ENCODE measurements around the gene DCAF12. TPM values are rescaled to one million over a fixed set of nuclear protein-coding genes. Genes with fewer than 3 reads are reported as not detected.
"Not testable (repeated sequence)": the region's sequence is repeated elsewhere in the genome, so short reads cannot be mapped to it uniquely, and the experiment has no call there.

Gene DCAF12
- total RNA-seq, 1 donor from 2014 or later, result 16.4 TPM

DNA sequence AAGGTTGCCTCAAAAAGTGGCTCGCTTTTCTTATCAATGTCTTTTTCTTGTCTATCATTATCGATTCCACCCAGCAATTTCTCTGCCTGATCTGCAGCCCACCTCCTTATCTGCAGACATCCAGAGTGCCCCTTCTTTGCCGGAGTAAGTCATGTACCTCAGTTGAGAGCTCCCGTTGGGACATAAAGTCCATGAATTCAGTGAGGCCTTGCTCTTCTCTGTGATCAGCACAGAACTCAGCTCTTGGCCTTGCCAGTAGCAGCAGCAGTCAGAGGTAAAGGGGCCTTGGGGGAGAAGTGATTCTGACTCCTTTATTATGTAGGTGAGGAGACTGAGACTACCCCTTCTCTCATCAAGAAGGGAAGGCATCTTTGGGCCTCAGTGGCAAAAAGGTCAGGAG lies 24.9 kb upstream of the DCAF12 start:
- intact Hi-C loops (cut with micrococcal nuclease), result no loop called here
- Histone ChIP-seq H3K4me3 (no peak overlapping the region), H3K27ac (replicated peaks) (no peak overlapping the region), H3K4me1 (no peaks in the 10 kb centered on the region), H3K9me3 (replicated peaks) (no peaks in the 10 kb centered on the region), H3K27me3 (ENCODE audit: low read depth) (no peaks in the 10 kb centered on the region), H3K36me3 (no peaks in the 10 kb centered on the region)
- TF ChIP-seq, protein P1, sequence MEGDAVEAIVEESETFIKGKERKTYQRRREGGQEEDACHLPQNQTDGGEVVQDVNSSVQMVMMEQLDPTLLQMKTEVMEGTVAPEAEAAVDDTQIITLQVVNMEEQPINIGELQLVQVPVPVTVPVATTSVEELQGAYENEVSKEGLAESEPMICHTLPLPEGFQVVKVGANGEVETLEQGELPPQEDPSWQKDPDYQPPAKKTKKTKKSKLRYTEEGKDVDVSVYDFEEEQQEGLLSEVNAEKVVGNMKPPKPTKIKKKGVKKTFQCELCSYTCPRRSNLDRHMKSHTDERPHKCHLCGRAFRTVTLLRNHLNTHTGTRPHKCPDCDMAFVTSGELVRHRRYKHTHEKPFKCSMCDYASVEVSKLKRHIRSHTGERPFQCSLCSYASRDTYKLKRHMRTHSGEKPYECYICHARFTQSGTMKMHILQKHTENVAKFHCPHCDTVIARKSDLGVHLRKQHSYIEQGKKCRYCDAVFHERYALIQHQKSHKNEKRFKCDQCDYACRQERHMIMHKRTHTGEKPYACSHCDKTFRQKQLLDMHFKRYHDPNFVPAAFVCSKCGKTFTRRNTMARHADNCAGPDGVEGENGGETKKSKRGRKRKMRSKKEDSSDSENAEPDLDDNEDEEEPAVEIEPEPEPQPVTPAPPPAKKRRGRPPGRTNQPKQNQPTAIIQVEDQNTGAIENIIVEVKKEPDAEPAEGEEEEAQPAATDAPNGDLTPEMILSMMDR (IDR thresholded peaks at IDR 0.05; ENCODE audit: borderline replicate concordance), result no peak
- no peak for DNase-seq

DNA sequence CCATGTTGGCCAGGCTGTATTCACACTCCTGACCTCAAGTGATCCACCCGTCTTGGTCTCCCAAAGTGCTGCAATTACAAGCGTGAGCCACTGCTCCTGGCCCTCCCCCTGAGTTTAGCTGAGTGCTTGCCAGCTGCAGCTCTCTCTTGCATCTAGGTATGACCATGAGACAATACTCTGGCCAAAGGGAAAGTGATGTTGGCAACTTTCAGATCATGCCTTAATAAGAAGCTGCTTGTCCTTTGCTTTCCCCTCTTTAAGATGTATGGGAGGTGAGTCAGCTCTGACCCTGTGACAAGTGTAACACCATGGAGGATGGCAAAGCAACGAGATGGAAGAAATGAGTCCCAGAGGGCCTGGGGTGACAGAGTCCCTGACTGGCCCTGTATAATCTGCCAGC lies 18.7 kb upstream of the DCAF12 start:
- no peak for DNase-seq
- no peak overlapping the region for H3K27ac ChIP-seq (replicated peaks)
- H3K4me3 ChIP-seq, result no peak overlapping the region
- H3K27me3 ChIP-seq (ENCODE audit: low read depth), result no peaks in the 10 kb centered on the region
- intact Hi-C loops (cut with micrococcal nuclease), result no loop called here
- peaks cover 5% of the 10 kb centered on the region for H3K4me1 ChIP-seq
- H3K9me3 ChIP-seq (replicated peaks), result no peaks in the 10 kb centered on the region
- no peaks in the 10 kb centered on the region for H3K36me3 ChIP-seq
- TF ChIP-seq, protein P1 (IDR thresholded peaks at IDR 0.05; ENCODE audit: borderline replicate concordance), result no peak

DNA sequence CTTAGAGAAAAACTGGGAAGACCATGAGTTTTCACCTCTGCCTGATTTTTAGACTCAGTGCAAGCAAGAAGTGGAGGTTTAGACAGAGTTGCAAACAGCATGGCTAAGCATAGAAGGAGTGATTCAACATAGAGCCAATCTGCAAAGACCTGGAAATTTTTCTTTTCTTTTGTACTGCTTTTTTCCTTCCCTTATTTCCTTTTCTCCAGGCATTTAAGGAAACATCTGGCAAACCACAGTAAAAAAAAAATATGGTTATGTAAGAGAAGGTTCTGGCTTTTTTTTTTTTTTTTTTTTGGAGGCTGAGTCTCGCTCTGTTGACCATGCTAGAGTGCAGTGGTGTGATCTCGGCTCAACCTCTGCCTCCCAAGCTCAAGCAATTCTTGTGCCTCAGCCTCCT lies 16.6 kb upstream of the DCAF12 start:
- H3K4me3 ChIP-seq, result no peak overlapping the region
- peak overlapping the region; percentile 58 for H3K27ac ChIP-seq (replicated peaks)
- H3K27me3 ChIP-seq (ENCODE audit: low read depth), result no peaks in the 10 kb centered on the region
- no peak for DNase-seq
- TF ChIP-seq, protein P1 (IDR thresholded peaks at IDR 0.05; ENCODE audit: borderline replicate concordance), result no peak
- H3K36me3 ChIP-seq, result no peaks in the 10 kb centered on the region
- H3K4me1 ChIP-seq, result peaks cover 17% of the 10 kb centered on the region
- intact Hi-C loops (cut with micrococcal nuclease), result no loop called here
- H3K9me3 ChIP-seq (replicated peaks), result no peaks in the 10 kb centered on the region

DNA sequence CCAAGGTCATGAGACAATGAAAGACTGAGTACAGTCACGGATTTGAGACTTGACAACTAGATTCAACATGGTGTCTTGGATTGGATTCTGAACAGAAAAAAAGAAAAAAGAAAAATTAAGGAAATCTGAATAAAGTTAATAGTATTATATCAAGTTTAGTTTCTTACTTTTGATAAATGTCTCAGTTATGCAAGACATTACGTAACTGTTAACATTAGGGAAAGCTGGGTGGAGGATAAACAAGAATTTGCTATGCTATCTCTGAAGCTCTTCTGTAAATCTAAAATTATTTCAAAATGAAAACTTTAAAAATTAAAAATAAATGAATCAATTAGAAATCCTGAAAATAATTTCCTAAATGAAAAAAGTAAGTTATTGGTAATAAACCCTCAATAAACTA lies 14.4 kb upstream of the DCAF12 start:
- Histone ChIP-seq H3K9me3 (replicated peaks) (no peaks in the 10 kb centered on the region), H3K27me3 (ENCODE audit: low read depth) (no peaks in the 10 kb centered on the region), H3K4me3 (no peak overlapping the region), H3K4me1 (peaks cover 17% of the 10 kb centered on the region), H3K27ac (replicated peaks) (peak overlapping the region; percentile 44), H3K36me3 (no peaks in the 10 kb centered on the region)
- TF ChIP-seq, protein P1 (IDR thresholded peaks at IDR 0.05; ENCODE audit: borderline replicate concordance), result no peak
- no peak for DNase-seq
- intact Hi-C loops (cut with micrococcal nuclease), result no loop called here

DNA sequence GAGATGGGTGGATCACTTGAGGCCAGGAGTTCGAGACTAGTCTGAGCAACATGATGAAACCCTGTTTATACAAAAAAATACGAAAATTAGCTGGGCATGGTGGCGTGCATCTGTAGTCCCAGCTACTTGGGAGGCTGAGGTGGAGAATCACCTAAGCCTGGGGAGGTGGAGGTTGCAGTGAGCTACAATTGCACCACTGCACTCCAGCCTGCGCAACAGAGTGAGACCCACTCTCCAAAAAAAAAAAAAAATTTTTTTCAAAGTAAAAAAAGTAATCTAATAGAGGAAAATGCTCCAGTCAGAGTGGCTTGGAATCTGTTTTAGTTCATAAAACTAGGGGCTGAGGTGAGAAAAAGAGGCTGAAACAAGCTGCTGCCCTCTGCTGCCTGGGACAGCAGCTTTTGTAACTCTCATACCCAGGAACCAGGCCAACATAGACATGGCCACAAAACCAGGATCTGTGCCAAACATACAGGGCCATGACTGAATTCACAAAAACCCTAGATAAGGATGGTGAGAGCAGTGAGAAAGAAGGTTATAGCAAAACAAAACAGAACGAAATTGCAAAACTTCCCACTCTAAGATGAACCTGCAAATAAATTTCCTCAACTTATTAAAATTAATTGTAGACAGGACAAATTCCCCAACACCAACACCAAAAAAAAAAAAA lies 13.1 kb upstream of the DCAF12 start:
- DNase-seq, result peak; percentile 36
- Histone ChIP-seq H3K4me3 (no peak overlapping the region), H3K4me1 (peaks cover 17% of the 10 kb centered on the region), H3K27me3 (ENCODE audit: low read depth) (no peaks in the 10 kb centered on the region), H3K9me3 (replicated peaks) (no peaks in the 10 kb centered on the region), H3K27ac (replicated peaks) (peak overlapping the region; percentile 44), H3K36me3 (no peaks in the 10 kb centered on the region)
- intact Hi-C loops (cut with micrococcal nuclease), result no loop called here
- TF ChIP-seq, protein P1 (IDR thresholded peaks at IDR 0.05; ENCODE audit: borderline replicate concordance), result peak; percentile 54

DNA sequence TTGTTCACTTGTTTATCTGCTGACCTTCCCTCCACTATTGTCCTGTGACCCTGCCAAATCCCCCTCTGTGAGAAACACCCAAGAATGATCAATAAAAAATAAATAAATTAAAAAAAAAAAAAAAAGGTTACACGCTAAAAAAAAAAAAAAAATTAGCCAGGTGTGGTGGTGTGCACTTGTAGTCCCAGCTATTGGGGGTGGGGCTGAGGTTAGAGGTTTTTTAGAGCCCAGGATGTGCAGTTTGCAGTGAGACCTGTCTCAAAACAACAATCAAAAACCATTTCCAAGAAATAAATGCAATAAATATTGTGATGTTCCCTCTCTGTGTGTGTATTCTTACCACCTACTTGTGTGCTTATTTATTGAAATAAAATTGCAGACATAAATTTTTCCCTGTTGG lies 12.1 kb upstream of the DCAF12 start:
- H3K27me3 ChIP-seq (ENCODE audit: low read depth); H3K4me3 ChIP-seq; H3K27ac ChIP-seq (replicated peaks); H3K9me3 ChIP-seq (replicated peaks); H3K36me3 ChIP-seq; intact Hi-C loops (cut with micrococcal nuclease); DNase-seq: not testable (repeated sequence)
- peaks cover 17% of the 10 kb centered on the region for H3K4me1 ChIP-seq

Measured in left ventricle myocardium inferior (tissue), 1 donor.